ENCODE results near the gene SARM1.

DNA sequence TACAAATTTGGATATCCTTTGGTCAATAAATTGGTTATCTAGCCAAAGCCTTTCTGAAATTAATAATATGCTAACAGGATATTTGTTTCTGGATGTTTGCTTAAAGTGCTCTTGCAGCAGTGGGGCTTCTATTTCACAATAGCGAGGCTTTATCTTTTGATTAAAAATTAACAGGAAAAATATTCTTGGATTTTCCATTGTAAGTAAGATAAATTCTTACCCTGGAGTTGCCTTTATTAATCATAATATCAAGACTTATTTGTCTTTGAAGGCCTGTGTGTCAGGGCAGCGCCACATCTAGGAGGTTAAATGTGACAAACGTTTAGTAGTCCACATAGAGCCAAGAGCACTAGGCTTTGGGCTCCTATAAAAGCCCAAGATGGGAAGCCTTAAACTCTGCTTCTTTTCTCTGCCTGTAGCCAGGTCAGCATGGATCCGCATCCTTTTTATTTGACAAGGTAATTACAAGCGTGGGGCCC lies 47.2 kb upstream of the SARM1 start:
- TF ChIP-seq RAD21 (conservative IDR thresholded peaks at IDR 0.05) = no peak
- no peak for TF ChIP-seq SMC3 (conservative IDR thresholded peaks at IDR 0.05; ENCODE audit: poor library complexity)
- no peak for TF ChIP-seq CTCF (IDR thresholded peaks at IDR 0.05; ENCODE audit: poor library complexity, severe bottlenecking)
- no peak for TF ChIP-seq POLR2AphosphoS5 (IDR thresholded peaks at IDR 0.05)
